ENCODE data around the gene RTN4. TPM values are rescaled to one million over a fixed set of nuclear protein-coding genes. Genes with fewer than 3 reads are reported as not detected.
A peak's percentile ranks its signal among the peaks of the same experiment; 100 is the strongest.

RTN4 gene
- total RNA-seq, 1 donor: 355 TPM

- no peaks in the 10 kb centered on the region for H3K36me3 ChIP-seq (ENCODE audit: insufficient read depth, low read length)
- no peak overlapping the region for H3K4me3 ChIP-seq (ENCODE audit: insufficient read depth, low read length)
- no peaks in the 10 kb centered on the region for H3K9me3 ChIP-seq (ENCODE audit: low read depth, low read length)
- H3K4me2 ChIP-seq (ENCODE audit: insufficient read depth, low read length): no peak overlapping the region
- no peak for TF ChIP-seq CTCF (IDR thresholded peaks at IDR 0.05; ENCODE audit: extremely low read depth, low read depth, low read length)
- peak; percentile 25 for DNase-seq (ENCODE audit: insufficient read length, low spot score, missing footprints)
- H3K27me3 ChIP-seq (ENCODE audit: insufficient read depth, low read length): no peaks in the 10 kb centered on the region
- H3K79me2 ChIP-seq (ENCODE audit: insufficient read depth, low read length): peaks cover 33% of the 10 kb centered on the region
- H4K20me1 ChIP-seq (ENCODE audit: insufficient read depth, low read length): peaks cover 17% of the 10 kb centered on the region
- peaks cover 13% of the 10 kb centered on the region for H3K4me1 ChIP-seq (ENCODE audit: insufficient read depth, low read length)
- H2AFZ ChIP-seq (ENCODE audit: low read length): no peak overlapping the region
- peak overlapping the region; percentile 99 for H3K27ac ChIP-seq (ENCODE audit: low read depth, low read length)
These were observed 2.1 kb upstream of the RTN4 start for GRCh38 chr2:55052129-55053061.

GRCh38 chr2:55051026-55051866, 995 bp upstream of the RTN4 start:
- Histone ChIP-seq H3K4me2 (ENCODE audit: insufficient read depth, low read length) (peak overlapping the region; percentile 94), H4K20me1 (ENCODE audit: insufficient read depth, low read length) (peaks cover 29% of the 10 kb centered on the region), H3K4me3 (ENCODE audit: insufficient read depth, low read length) (peak overlapping the region; percentile 99), H2AFZ (ENCODE audit: low read length) (peak overlapping the region; percentile 50), H3K27ac (ENCODE audit: low read depth, low read length) (peak overlapping the region; percentile 99), H3K36me3 (ENCODE audit: insufficient read depth, low read length) (no peaks in the 10 kb centered on the region), H3K4me1 (ENCODE audit: insufficient read depth, low read length) (peaks cover 24% of the 10 kb centered on the region), H3K79me2 (ENCODE audit: insufficient read depth, low read length) (peaks cover 45% of the 10 kb centered on the region), H3K27me3 (ENCODE audit: insufficient read depth, low read length) (no peaks in the 10 kb centered on the region), H3K9me3 (ENCODE audit: low read depth, low read length) (no peaks in the 10 kb centered on the region)
- no peak for TF ChIP-seq CTCF (IDR thresholded peaks at IDR 0.05; ENCODE audit: extremely low read depth, low read depth, low read length)
- DNase-seq (ENCODE audit: insufficient read length, low spot score, missing footprints): peak; percentile 91

GRCh38 chr2:55049821-55050099, 491 bp downstream of the RTN4 start:
- DNase-seq (ENCODE audit: insufficient read length, low spot score, missing footprints): no peak
- H3K4me1 ChIP-seq (ENCODE audit: insufficient read depth, low read length): peaks cover 35% of the 10 kb centered on the region
- peaks cover 44% of the 10 kb centered on the region for H4K20me1 ChIP-seq (ENCODE audit: insufficient read depth, low read length)
- H3K27me3 ChIP-seq (ENCODE audit: insufficient read depth, low read length): no peaks in the 10 kb centered on the region
- peak overlapping the region; percentile 99 for H3K27ac ChIP-seq (ENCODE audit: low read depth, low read length)
- peak overlapping the region; percentile 99 for H3K4me3 ChIP-seq (ENCODE audit: insufficient read depth, low read length)
- H3K36me3 ChIP-seq (ENCODE audit: insufficient read depth, low read length): no peaks in the 10 kb centered on the region
- no peaks in the 10 kb centered on the region for H3K9me3 ChIP-seq (ENCODE audit: low read depth, low read length)
- no peak overlapping the region for H2AFZ ChIP-seq (ENCODE audit: low read length)
- peak overlapping the region; percentile 37 for H3K4me2 ChIP-seq (ENCODE audit: insufficient read depth, low read length)
- no peak for TF ChIP-seq CTCF (IDR thresholded peaks at IDR 0.05; ENCODE audit: extremely low read depth, low read depth, low read length)
- H3K79me2 ChIP-seq (ENCODE audit: insufficient read depth, low read length): peaks cover 60% of the 10 kb centered on the region

Measured in osteoblast (primary cell).